HG02763 (cell line): ENCODE measurements around the gene HDAC7.
A peak's percentile ranks its signal among the peaks of the same experiment; 100 is the strongest.
"Not testable (repeated sequence)": the region's sequence is repeated elsewhere in the genome, so short reads cannot be mapped to it uniquely, and the experiment has no call there.

Experiments
- ATAC-seq: cut with Tn5 transposase; IDR thresholded peaks from one replicate; pipeline ENCODE4 v1.9.1; 2021; ENCODE audit warnings: mild to moderate bottlenecking, moderate library complexity; ENCODE audit not compliant: unreplicated experiment

HDAC7 gene

DNA sequence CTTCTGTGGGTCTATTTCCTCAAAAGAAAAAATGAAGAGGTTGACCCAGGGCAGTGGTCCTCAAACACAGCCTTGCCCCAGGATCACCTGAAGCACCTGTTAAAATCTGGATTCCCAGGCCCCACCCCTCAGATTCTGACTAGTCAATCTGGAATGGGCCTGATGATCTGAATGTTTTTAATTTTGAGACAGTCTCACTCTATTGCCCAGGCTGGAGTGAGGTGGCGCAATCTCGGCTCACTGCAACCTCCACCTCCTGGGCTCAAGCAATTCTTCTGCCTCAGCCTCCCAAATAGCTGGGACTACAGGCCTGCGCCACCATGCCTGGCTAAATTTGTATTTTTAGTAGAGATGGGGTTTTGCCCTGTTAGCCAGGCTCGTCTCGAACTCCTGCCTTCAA, 4.3 kb downstream of the HDAC7 start:
- ATAC-seq = not testable (repeated sequence)

DNA sequence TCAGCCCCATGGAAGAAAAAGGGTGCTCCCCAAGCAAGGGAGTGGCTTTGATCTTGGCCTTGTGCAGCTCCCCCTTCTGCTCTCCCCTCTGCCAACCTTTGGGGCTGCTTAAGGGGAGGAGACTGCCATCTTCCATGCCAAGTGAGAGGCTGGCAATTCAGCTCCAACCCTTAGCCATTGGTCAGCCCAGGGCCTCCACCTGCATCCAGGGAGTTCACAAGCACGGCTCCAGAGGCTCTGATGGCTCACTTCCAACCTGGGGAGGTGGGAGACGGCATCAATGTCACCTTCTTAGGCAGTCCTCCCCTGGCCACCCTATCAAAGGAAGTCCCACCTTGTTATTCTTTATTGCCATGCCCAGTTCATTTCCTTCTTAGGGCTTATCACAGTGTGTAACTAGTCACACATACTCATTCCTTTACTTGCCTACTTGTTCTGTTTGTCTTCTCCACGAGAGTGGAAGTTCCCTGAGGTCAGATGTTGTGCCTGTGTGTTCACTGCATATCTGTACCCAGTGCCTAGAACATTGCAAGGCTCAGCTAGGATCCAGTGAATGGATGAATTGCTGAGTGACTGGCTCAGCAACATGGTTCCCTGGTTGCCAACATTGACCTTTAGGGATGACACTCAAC, 5.0 kb downstream of the HDAC7 start:
- no peak for ATAC-seq

DNA sequence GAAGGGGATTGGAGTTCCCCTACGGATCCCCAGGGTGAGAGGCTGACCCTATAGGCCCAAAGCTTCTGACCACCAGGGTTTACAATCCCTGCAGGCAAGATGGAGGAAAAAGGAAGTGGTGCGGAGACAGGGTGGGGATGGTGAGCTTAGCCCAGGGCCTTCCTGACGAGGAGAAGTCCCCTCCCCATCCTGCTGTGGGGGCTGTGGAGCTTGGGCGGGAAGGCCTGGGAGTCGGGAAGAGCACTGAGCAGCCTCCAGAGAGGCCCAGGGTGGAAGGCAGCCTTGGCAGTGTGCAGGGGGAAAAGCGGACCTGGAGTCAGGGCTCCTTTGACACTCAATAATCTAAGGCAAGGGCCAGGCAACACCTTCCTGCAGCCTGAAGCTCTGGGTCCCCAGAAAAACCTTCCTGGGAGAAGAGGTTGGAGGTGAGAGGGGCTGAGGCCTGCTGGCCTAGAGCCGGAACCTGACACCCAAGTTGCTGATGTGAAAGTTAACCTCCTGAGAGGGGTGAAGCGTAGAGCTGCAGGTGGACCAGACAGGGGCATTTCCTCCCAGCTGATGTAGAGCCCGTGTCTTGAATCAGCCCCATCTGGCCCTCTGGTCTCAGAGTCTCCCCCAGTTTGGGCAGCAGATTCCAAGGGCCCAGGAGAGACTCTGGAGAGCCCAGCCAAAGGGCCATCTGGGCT, 6.0 kb downstream of the HDAC7 start:
- peak; percentile 36 for ATAC-seq

DNA sequence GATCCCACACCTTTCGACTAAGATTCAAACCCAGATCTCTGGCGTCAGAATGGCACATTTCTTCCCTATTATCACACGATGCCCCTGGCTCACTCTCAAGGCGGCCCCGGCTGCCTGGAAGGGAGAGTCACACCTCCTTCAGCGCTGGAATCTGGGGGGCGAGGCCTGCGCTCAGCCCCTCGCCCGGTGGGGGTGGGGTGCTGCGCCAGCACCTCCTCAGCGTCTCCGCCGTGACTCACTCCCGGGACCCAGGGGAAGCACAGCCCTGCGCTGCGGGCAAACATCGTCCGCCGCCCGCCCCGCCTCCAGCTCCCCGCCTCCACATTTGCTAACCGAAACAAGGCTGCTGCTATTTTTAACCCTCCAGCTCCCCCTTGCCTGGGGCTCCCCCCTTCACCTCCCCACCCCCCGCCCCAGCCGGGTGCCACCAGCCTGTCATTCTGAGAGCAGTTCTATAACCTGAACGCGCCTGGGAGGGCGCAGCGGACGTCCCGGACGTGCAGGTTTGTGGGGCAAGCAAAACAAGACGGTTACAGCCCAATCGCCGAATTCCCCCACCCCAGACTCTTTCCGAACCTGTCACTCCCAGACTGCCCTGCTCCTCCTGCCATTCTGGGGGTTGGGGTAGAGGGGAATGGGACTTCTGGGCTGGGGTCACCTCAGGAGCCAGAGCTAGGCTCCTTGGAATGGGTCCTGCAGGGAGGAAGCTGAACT, 6.7 kb downstream of the HDAC7 start:
- ATAC-seq = peak; percentile 65

DNA sequence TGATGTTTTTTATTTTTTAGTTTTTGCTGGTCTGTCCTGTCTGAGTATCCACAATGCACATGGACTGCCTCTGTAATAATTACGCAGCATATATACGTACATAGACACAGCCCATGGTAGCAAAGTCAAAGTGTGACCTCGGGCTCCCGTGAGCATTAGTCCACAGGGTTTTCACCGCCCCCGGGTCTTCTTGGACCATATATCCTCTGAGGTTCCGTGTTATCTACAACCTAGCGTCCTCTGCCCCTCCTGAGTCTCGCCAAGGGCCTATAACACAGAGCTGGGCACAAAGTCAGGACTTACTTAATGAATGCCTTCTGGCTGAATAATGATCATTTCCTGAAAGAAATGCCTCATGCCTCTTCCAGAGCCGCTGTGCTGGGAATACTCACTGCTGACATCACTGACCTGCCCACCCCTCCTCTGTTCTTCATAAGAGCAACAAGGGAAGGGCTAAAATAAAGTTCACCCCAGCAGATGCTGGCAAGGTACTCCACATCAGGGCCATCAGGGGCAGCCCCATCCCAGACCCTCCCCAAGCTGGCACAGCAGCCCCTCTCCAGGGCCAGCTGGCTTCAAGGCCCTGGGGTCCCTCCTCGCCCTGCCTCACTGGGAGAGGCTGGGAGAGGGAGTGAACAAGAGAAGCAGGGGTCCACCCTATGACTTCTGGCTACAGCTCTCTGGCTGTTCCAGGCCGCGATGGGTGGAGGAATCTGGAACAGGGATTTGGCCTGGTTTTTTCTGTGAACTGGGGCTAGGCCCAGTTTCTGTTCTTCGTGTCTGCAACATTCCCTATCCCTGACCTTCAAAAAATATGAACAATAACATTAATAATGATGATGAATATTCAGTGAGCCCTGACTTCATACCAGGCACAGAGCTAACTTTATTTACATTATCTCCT, 7.9 kb downstream of the HDAC7 start:
- ATAC-seq = no peak

DNA sequence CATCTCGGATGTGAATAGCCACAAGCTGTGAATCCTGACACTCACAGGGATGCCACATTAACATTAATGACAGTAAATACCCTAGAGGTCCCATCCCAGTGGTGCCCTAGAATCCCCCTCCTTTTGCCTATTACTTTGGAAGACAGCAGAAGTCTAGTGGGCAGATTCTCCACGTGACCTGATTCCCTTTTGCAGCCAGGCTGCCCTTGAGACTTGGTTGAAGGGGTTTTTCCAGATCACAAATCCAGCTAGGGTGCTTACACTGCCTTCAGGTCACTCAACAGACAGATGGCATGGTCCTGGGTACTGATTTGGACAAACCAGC, 8.7 kb downstream of the HDAC7 start:
- no peak for ATAC-seq

DNA sequence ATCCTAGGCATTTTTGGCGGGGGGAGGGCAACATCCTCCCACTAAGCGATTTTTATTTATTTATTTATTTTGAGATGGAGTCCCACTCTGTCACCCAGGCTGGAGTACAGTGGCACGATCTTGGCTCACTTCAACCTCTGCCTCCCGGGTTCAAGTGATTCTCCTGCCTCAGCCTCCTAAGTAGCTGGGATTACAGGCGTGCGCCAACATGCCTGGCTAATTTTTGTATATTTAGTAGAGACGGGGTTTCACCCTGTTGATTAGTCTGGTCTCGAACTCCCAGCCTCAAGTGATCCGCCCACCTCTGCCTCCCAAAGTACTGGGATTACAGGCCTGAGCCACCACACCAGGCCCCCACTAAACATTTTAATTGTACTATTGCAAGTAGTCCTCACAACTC, 10.2 kb downstream of the HDAC7 start:
- ATAC-seq = not testable (repeated sequence)

DNA sequence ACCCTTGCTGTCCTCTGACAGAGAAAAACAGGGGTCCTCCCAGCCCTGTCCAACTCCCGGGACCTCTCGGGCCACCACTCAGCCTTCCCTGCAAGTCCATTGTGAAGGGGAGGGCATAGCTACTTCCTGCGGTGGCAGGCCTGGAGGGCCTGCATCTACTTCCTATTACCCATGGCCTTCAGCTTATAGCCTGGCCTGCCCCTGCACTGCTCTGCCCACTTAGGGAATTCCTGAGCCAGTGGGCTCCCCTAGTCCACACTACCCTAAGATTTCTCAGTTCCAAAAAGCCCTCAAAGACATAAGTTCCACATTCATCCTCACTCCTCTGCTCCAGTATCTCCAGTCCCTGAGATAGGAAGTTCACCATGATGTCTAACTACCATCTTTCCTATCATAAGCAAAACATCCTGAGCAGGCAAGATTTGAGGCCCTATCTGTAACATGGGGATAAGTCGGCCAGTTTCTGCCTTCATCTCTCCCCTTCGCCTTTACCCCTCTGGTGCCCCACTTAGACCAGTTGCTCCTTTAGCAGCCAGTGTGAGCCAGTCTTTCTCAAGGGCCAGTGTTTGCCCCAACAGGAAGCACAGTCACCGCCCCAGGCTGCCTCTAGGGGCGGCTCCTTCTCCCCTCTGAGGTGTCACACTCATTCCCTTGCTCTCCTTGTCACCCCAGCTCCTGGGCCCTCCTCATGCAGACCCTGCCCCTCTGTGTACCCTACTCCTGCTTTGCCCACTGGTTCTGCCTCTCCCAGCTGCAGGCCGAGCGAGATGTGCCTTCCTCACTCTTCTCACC, 10.9 kb downstream of the HDAC7 start:
- no peak for ATAC-seq

DNA sequence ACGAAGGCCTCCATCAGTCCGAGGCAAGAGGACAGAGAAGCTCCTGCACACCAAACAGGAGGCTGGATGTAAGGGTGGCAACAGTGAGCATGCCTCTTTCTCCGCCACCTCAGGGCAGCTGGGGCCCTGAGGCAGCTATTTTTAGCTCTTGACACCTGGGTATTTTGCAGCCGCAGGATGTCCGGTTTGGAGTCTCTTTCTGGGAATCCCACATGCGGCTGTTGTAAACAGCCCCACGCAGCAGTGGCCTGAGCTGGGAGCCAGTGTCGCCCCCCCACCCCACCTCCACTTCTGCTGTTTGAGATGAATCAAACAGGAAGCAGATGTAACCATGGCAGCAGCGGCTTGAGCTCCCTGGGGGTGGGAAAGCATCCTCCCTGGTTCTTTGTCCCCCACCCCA, 11.7 kb downstream of the HDAC7 start:
- peak; percentile 46 for ATAC-seq

DNA sequence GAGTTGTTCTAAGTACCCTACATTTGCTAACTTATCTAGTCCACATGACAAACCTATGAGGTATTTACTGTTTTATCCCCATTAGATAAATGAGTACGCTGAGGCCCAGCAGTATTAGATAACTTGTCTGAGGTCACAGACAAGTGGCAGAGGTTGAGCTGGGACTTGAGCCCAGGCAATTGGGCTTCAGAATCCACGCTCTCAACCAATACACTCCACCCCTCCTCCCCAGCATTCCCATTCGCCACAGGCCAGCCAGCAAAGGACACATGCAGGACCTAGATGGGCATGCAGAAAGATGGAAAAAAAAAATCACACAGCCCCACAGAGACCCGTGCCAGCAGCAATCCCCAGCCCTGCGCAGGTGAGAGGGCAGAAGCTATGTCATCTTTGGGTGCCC, 12.4 kb downstream of the HDAC7 start:
- ATAC-seq = no peak

- ATAC-seq = no peak
Measured at GRCh38 chr12:47805417-47805816, 14.3 kb downstream of the HDAC7 start.

GRCh38 chr12:47804171-47804570, 15.5 kb downstream of the HDAC7 start:
- no peak for ATAC-seq

GRCh38 chr12:47803191-47803875, 16.4 kb downstream of the HDAC7 start:
- no peak for ATAC-seq

DNA sequence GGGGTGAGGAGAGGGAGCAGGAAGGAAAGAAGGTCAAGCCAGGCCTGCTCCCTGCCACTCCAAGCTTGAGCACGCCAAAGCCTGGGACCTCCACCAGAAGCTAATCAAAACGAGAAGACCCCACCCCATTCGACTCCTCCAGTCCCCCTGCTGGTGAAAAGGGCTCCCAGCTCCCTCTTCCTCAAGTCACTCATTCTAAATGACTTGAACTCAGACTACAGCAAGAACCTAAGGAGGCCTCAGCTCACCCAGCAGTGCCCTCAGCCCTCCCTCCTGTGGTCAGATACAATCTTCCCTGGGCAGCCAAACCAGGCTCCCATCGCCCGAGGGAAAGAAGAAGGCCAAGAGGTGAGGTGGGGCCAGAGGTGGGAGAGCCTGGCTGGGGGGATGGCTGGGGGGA, 17.4 kb downstream of the HDAC7 start:
- no peak for ATAC-seq

- ATAC-seq = no peak
Measured at GRCh38 chr12:47801904-47802246, 17.8 kb downstream of the HDAC7 start.

DNA sequence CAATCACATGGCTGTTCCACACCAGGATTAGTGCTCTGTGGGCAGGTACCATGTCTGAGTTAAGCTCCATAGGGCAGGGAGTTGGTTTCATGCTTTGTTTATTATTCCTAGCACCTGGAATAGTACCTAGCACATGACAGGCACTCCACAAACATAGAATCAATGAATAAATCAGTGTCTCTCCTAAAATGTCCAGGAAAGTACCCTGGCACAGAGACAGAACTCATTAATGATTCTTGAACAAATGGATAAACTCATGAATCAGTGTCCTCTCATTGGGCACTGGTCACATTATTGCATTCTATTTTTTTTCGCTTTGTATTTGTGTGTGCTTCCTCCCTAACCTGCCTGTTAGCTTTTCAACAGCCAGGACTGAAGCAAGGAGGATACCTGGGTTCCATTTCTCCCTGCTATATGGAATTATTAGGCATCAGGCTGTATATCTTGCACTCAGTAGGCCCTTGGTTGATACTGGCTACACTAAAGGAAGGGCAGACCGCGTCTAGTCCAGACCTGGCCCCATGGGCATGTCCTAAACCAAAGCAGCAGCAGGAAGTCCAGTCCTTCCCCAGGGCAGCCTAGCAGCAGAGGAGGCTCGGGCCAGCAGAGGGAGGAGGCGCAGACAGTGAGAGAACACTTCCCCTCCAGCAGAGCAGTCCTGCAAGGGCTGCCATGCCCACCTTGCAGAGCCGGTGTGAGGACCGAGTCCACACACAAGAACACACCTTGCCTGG, 18.4 kb downstream of the HDAC7 start:
- no peak for ATAC-seq

DNA sequence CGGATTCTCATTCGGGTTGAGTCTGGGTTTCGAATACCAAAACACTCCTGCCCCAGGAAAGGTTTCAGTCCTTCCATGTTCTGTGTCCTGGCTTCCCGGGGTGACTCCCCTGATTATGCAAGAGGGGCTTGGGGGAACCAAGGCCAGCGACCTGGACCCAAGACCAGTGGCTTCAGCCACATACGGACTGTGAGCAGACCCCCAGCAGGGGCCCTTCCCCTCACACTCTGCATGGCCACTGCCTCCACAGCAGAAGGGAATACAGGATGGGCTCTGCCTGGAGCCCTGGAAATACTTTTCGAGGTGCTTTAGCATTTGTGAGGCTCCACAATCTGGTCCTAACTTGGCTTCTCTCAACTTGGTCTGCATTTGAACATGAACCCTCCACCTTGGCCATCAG, 19.1 kb downstream of the HDAC7 start:
- ATAC-seq = no peak

- no peak for ATAC-seq
Measured at GRCh38 chr12:47799357-47799955, 20.2 kb downstream of the HDAC7 start.

GRCh38 chr12:47798382-47798948, 21.2 kb downstream of the HDAC7 start:
- no peak for ATAC-seq
